ENCODE measurements around the gene MACROD2.
"Not testable (repeated sequence)": the region's sequence is repeated elsewhere in the genome, so short reads cannot be mapped to it uniquely, and the experiment has no call there.

The MACROD2 gene

DNA sequence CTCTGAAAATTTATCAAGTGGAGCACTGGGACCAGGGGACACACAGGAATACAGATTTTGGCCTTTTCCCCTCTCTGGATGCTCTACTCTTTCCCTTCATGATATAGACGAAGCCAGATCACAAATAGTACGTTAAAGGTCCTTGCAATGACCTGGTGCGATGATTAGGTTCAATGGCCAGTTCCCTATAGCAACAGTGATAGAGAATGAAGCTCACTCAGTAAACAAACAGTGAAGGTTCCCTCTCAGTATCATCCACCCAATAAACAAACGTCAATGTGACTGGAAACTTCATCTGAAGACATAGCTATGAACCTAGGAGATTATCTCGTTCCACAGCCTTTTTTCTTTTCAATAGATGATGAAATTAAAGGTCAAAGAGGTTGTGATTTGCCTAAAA is 1981.7 kb downstream of the MACROD2 start:
- no peak for DNase-seq (ENCODE audit: low read depth)

DNA sequence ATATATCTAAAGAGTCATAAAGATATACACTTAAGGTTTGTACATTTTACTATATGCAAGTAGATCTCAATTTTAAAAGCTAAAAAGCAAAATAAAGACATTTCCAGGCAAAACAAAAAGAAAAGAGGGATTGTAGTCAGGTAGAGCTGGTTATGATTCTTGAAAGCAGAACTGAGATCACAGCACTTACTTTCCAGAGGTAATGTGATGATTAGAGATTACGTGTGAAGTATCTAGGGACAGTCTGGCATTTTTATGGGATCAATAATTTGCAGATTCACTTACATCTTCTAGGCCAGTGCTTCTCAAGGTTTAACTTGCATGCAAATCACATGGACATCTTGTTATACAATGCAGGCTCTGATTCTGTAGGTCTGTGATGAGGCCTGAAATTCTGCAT is 1982.4 kb downstream of the MACROD2 start:
- no peak for DNase-seq (ENCODE audit: low read depth)

DNA sequence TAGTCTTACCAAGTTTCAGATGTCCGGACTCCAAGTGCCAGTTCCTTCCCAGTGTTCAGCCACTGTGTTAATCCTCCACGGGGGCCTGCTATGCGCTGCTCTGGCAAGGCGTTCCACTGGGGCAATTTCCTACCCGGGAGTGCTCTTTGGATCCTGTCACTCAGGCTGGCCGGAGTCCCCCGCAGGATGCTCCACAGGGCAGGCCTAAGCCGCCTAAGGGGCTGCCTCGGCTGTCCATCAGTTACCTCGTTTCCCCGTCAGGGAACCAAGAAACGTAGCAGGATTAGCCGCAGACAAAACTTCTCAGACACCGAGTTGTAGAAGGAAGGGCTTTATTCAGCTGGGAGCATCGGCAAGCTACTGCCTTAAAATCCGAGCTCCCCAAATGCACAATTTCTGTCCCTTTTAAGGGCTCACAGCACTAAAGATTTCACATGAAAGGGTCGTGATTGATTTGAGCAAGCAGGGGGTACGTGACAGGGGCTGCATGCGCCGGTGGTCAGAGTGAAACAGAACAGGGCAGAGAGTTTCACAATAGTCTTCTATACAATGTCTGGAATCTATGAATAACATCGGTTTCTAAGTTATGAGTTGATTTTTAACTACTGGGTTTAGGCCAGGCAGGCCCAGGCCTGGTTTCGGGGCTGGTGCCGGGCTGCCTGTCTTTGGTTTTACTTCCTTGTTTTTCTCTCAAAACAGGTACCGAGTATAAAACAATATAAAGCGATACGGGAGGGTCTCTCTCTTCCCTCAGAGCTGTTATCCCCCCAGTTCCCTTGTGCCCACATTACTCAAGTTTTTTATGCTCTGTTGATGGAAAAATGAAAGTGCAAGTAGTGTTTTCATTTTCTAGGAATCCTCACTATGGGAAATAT is 1990.4 kb downstream of the MACROD2 start:
- not testable (repeated sequence) for DNase-seq (ENCODE audit: low read depth)

DNA sequence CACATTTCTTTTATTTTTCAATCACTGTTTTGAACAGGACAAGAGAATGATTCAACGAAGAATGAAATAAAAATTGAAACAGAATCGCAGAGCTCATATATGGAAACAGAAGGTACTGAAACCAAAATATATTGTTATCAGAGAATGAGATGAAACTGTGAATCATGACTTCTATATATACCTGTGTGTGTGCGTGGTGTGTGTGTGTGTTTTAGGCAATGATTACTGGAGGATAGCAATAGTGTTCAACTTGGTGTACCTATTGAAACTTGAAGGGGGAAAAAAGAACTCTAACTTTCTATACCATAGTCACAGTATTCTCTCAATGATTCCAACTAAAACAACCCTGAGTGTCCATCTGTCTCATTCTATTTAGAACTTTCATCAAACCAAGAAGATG is 1991.4 kb downstream of the MACROD2 start:
- DNase-seq (ENCODE audit: low read depth): no peak

DNA sequence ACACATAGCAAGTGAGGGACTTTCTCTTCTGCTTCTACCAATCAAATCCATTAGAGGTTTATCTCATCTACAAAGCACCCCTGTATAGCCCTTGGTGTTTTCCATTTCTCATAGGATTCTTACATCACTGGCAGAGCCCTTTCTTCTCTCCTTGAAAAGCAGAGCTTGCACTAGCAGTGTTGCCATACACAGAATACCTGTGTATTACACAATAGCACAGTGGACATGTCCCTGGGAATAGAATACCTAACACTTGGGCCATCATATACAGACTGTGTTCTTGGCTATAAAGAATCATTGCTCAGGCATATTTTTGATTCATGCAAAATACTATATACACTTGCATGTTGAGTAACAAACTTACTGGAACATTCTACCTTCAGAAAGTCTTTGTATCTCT is 1996.0 kb downstream of the MACROD2 start:
- DNase-seq (ENCODE audit: low read depth): no peak

DNA sequence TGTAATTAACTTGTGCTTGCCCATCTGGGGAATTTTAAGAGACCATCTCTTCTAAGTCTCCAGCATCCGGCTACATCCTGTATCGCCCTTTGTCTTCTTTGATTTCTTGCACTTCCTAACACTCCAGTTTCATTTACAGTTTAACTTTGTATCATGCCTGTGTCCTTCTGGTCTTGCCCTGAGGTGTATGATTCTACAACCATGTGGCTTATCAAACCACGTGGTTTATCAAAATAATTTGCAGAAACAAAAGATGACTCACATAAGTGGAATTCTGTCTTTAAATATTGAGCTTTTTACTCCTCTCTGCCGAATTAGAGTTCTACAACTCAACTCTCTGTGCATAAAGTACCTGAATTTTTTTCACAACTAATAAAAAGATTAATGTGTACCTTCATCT is 1997.2 kb downstream of the MACROD2 start:
- DNase-seq (ENCODE audit: low read depth): no peak

DNA sequence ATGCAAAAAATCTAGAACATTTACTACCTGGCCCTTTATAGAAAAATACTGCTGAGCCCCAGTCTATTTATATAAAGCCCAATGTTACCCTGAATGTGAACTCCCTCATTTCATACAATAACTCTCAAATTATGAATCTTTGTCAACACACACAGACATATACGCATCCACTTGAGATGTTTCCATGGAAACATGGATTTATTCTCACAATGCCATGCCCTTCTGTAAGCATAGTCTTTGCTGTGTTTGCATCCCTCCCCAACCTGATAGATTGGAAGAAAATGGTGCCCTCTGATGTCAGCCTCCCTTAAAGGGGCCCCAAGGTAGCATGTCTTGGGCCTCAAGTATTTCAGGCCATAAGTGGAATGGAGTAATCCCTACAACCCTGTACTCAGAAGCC is 2004.8 kb downstream of the MACROD2 start:
- no peak for DNase-seq (ENCODE audit: low read depth)

DNA sequence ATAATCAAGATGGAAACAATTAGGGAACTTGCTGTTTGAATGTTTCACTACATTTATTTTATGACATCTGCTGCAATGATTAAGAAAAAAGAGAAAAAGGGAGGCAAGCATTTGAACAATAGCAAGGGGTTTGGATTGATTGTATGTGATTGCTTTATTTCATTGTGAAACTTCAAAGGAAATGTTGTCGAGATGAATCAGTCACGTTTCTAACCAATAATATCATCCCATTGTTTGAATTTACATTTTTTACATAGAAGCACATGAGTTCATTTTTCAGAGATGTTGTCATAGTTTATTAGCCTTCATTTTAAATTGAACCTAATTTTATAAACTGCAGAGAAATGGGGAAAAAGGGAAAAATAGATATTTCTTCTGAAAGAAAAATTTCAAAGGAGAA is 2006.0 kb downstream of the MACROD2 start:
- DNase-seq (ENCODE audit: low read depth): no peak

DNA sequence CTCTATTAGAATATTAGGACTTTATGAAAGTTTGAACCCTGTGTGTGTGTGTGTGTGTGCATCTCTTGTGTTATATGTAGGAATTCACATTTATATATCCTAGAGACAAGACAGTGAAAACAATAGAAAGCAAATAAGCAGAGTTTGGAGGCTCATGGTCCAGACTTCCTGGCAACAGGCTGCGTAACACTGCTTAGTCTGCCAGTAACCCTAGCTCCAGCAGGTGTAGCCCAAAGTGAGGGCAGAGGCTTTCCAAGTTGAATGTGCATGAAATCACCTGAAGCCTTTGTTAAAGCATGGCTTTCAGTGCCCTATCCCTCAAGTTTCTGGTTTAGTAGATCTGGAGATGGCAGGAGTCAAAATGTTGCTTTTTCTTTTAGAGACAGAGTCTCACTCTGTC is 2008.0 kb downstream of the MACROD2 start:
- no peak for DNase-seq (ENCODE audit: low read depth)

DNA sequence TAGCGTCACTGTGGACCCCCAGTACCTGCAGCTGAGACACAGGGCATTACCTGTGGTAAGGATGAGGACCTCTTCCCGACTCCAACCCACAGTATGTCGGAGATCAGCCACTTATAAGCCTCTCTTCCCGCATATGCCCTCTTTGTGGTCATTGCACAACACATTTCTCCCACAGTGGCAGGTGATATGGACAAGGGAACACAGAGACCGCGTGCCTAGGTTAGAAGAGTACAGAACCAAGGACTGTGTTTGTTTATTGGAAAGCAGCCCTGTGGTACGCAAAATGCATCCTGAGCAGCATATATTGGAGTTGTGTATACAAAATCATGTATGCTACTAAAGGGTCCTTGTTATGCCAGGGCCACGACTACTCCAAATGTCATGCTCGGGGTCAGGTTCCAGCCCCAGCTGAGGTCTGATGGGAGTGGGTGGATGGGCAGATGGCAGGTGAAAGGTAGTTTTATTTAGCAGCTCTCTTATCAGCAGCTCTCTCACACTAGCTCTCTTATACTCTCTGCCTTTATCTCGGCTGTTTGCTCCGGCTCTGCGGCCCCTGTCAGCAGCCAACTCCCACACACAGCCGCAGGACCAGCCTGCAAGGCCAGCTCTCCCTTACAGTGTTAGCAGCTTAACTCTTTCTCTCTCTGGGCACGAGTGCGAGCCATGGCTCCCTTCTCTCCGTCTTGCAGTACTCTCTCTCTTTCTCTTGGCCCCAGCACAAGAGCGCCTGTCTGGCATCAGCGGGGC is 2009.0 kb downstream of the MACROD2 start:
- no peak for DNase-seq (ENCODE audit: low read depth)

DNA sequence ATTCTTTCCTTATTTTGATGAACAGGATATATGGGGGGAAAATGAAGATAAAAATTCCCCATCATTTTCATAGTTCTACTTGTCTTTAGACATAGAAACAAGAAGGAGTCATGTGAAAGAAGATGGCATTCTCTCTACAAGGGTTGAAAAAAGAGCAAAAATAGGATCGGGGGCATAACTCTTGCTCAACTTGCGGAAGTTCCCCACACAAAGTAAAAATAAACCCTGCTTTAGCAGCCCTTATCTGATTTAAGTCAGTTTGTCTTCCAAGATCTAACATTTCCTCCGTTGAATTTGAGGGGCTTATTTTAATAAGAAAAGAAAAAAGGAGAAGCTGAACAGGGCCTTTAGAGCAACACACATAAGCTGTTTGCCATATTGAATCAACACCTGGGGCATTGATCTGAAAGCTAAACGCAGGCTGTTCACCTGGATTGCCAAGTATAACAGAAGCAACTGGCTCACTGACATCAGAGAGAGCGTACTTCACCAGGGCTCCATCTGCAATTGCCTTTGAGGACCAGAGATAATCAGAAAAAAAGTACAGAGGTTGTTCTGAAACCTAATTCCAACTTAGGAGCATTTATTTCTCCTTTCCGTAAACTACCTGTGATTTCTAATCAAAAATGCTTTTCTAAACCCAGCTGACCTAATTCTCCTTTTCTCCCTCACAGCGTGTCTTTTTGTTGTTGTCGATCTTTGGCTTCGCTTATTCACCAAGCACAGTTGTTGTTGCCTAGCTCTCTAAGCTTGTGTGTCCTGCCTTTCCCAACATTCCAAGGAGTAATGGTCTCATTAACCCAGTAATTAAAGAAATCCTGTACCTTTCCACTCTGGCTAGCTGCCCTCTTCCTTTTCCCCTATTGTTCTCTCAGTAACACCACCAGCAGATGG is 2010.0 kb downstream of the MACROD2 start:
- DNase-seq (ENCODE audit: low read depth): no peak

DNA sequence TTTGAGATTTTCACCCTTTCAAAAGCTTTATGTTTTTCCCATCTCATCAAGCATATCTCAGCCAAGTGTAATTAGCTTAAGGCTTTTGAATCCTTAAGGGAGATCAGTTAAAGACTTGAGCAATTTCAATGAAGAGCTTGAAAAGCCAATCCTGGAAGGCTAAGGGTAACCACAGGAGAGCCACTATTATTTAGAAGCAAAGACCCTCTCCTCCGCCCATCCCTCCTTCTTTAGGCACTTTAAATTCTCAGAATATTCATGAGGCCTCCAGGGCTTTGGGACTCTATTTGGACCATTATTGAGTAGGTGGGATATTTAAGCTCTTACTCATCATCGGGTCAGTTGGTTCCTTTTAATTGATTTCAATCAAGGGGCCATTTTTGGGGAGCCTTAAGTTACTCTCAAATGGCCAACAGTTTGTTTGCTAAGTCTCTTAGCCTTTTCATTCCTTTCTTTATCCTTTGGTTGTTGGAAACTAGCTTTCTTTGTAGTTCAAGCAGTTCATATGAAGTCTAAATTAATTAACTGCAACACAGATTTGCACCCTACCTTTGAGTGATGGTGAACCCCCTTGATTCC is 2010.7 kb downstream of the MACROD2 start:
- no peak for DNase-seq (ENCODE audit: low read depth)

DNA sequence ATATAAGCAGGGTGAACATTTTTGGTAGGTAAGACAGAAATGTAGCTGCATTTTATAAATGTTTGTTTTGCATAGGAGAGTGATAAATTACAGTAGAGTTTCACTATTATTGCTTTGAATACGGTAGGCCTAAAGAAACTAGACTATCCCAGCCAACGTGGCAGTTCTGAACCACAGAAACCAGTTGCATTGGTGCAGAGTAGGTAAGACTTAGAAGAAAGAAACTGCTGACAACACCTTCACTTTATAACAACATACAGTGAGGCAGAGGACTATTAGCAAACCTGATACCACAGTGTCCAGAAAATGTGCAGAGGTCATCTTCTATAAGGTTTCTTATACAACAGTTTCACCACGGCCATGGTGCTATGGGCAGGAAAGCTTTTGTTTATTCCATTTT is 2011.8 kb downstream of the MACROD2 start:
- no peak for DNase-seq (ENCODE audit: low read depth)

DNA sequence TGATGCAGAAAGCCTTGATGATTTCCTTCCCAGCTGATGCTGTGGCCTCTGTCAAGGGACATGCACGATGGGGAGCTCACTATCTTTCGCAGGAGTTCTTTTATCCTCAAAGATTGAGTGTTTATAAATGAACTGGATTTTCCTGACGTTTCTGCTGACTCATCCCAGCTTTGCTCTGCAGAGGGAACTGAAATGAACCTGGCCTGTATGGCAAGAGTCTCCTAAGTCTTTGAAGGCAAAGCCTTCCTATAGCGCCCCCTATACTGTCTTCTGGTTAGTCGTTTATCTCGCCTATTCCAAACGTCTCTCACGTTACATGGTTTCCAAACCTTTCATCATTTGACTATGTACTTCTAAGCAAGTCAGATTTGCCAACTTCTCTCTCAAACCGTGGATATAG is 2012.6 kb downstream of the MACROD2 start:
- no peak for DNase-seq (ENCODE audit: low read depth)

DNA sequence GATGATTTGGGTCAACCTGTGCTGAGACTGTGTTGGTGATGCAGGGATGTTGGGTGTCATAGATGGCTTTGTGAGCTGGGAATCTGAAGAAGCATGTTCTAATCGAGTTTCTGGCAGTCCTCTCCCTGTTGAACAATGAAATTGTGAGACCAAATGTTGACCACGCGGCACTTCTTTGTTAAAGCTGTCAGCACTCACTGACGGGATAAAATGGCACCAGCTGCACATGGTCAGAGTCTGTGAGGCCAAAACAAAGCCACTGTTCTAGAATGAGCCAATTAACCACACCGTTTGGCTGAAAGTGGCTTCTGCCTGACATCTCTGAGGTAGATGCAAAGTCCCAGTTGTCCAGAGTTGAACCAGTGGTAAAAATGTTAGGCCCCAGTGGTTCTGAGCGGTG is 2015.7 kb downstream of the MACROD2 start:
- DNase-seq (ENCODE audit: low read depth): no peak

DNA sequence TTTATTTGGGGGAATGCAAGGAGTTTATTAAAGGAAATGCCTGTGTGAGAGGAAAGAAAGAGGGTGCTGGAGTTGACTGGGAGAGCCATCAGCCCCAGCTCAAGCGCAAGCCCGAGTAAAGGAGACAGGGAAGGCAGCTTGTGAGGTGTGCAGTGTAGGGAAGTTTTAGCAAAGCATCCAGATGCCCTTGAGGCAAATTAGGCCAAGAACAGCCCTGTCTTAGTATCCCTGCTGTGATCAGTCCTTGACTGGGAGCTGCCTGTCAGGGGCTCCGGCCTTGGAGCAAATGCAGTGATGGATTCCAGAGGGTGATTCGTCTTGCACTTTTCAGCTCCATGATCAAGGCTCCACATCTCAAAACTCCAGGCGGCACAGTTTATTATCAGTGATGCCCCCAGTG is 2016.2 kb downstream of the MACROD2 start:
- no peak for DNase-seq (ENCODE audit: low read depth)

DNA sequence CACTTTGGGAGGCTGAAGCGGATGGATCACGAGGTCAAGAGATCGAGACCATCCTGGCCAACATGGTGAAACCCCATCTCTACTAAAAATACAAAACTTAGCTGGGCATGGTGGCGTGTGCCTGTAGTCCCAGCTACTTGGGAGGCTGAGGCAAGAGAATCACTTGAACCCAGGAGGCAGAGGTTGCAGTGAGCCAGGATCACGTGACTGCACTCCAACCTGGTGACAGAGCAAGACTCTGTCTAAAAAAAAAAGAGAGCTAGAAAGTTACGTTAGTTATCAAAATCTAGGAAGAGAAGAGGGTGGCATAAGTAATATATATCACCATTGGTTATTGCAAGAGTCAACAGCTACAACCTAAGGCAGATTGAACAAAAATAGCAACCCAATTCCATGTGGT is 2017.6 kb downstream of the MACROD2 start:
- DNase-seq (ENCODE audit: low read depth): not testable (repeated sequence)

DNA sequence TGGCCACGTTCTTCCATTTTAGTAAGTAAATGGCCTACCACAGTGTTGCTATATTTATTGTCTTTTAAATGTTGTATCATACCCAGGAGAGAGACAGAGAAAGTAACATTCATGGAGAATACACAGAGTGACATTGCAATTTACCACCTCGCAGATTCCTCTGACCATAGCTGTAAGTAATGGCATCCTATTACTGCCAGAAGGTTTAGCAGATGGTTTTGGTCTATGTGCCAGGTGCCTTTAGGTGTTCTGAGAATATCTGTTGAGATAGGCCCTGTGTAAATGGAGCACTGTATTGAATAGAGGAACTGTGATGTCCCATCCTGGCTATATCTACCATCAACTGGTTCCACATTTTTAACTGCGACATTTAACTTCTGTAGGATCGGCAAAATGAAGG is 2018.3 kb downstream of the MACROD2 start:
- no peak for DNase-seq (ENCODE audit: low read depth)

DNA sequence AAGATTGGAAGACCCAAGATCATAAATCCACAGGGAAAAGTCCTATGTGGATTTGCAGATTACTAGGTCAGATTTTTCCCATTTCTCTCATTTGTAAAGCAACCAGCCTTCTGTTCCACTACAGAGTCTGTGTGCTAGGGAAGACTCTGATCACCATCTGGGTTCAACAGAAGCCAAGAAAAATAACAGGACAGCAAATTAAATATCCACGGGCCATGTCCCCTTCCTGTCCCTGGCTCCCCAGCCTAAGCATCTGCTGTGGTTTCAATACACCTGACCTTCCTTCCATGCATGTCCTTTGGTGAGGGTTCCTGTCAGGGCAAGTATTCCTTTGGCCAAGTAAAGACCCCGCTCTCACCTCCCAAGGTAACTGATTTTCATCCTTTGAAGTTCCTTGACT is 2019.1 kb downstream of the MACROD2 start:
- no peak for DNase-seq (ENCODE audit: low read depth)

DNA sequence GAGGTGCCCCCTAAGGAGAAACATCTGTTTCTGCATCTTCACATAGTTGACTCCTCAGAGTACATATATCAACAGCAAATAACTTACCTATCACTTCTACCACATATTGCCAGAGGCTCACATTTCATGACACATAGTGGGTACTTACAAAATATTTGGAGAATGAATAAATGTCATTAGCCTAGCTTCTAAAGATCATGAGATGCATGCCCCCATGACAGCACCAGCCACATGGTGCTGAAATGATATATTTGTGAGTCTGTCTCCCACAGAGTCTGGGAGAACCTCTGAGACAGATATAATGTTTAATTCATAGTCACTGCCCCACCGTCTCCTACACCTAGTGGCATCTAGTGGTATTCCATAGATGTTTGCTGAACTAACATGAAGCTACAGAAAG is 2022.3 kb downstream of the MACROD2 start:
- no peak for DNase-seq (ENCODE audit: low read depth)

DNA sequence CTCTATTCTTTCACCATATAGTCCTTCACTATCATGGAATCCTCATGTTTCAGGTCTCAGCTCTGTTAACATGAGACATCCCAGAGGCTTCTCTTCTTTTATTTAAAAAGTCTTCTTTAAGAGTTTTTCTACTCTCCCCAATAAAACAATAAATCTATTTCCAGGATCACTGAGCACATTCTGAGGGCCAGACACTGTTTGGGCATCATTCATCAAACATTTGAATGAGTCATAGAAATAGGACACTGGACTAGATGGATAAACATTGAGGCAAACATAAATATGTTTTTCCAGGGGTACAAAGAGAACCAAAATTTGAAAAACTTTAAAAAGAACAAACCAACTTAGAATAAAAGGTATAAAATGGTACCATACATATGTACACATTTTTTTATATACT is 2023.6 kb downstream of the MACROD2 start:
- no peak for DNase-seq (ENCODE audit: low read depth)

DNA sequence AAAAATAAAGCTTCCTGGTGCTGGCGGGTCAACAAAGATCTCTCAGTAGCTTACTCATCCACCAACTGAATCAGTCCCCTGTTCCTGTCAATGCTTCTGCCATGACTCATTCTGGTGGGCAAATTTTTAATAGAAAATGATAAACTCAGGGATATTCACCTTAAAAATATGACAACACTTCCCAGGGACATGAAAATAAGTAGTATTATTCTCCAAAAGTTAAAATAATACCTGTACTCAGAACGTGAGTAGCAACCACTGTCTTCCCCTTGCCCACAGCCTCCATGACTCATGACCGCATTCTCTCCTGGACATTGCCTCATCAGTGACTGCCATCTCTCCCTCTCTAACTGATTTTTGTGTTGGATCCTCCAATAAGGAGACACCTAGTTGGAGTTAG is 2025.7 kb downstream of the MACROD2 start:
- DNase-seq (ENCODE audit: low read depth): no peak
